ENCODE measurements around the gene HK3. TPM values are rescaled to one million over a fixed set of nuclear protein-coding genes. Genes with fewer than 3 reads are reported as not detected.

HK3 gene, protein sequence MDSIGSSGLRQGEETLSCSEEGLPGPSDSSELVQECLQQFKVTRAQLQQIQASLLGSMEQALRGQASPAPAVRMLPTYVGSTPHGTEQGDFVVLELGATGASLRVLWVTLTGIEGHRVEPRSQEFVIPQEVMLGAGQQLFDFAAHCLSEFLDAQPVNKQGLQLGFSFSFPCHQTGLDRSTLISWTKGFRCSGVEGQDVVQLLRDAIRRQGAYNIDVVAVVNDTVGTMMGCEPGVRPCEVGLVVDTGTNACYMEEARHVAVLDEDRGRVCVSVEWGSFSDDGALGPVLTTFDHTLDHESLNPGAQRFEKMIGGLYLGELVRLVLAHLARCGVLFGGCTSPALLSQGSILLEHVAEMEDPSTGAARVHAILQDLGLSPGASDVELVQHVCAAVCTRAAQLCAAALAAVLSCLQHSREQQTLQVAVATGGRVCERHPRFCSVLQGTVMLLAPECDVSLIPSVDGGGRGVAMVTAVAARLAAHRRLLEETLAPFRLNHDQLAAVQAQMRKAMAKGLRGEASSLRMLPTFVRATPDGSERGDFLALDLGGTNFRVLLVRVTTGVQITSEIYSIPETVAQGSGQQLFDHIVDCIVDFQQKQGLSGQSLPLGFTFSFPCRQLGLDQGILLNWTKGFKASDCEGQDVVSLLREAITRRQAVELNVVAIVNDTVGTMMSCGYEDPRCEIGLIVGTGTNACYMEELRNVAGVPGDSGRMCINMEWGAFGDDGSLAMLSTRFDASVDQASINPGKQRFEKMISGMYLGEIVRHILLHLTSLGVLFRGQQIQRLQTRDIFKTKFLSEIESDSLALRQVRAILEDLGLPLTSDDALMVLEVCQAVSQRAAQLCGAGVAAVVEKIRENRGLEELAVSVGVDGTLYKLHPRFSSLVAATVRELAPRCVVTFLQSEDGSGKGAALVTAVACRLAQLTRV
- total RNA-seq (2014; rRNA removed; shearing (Covaris generic)) = not detected in 2 replicates
- not detected in 2 replicates for polyA plus RNA-seq (2015; cell fraction: cytosol; rRNA removed)
- not detected in 2 replicates for polyA plus RNA-seq (2015; cell fraction: nucleus; rRNA removed)

DNA sequence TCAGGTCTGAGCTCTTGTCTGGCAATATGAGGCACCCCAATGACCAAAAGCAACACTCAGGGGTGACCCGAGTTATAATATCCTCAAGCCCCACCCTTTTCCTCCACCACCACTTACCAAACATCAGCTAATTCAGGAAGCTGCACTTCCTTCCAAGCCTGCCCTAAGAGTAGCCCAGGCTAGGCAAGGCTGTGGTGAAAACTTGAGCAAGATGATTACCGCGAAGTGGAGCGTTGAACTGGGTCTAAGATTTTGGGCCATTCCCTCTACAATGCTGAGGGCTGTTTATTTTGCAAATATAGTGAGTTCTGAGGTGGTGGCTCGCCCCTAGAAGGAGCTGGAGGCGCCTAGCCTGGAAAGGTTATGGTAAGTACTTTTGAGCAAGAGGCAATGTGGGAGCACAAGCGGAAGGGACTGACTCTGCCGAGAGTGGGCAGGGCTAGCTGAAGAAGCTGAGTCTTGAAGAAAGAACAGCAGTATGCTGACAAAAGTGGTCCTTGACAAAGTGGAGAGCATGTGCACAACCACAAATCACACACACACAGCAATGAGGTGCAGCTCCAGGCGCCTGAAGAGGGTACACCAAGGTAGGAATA lies at the start of gene HK3:
HK3 (minus strand) TSS at position 51 of the 596 bp plus-strand sequence. CDS start 3,187 bp downstream, outside the sequence.
- in situ Hi-C loops (cut with HindIII; ENCODE audit: low pct_unique_long_range_greater_than_20kb, low sequenced_read_pairs) = no loop called here
- DNase-seq (ENCODE audit: low read depth, low spot score) = no peak

DNA sequence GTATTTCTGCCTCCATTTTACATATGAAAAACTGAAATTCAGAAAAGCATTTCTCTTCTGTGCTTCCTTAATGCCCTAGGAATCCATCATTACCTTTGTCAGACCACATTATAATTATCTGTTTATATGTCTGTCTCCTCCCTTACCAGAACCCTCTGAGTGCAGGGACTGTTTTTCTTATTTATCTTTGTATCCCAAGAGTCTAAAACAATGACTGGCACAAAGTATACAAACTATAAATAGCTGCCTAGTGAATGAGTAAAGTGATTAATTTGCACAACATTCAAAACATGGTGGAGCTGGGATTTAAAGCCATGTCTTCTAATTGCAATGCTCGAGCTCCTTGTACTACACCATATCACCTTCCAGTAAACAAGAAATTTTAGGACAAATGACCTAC lies 49.3 kb upstream of the HK3 start:
- in situ Hi-C loops (cut with HindIII; ENCODE audit: low pct_unique_long_range_greater_than_20kb, low sequenced_read_pairs) = no loop called here
- no peak for DNase-seq (ENCODE audit: low read depth, low spot score)

DNA sequence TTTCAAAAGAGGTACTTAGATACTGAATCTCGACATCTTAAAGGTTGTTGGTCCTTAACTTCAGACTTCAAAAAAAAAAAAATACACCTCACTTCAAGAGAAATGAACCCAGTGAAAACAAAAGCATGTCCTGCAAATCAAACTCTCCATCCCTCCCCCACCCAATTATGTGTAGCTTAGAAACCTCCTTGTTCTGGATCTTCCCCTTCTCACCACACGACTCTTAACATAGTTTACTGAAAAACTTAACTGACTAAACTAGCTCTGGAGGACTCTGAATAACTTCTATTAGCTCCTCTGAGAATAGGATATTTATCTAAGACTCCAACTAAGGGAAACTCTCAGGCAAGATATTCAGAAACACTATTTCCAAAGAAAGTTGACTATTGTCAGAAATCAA lies 48.7 kb upstream of the HK3 start:
- in situ Hi-C loops (cut with HindIII; ENCODE audit: low pct_unique_long_range_greater_than_20kb, low sequenced_read_pairs) = no loop called here
- no peak for DNase-seq (ENCODE audit: low read depth, low spot score)

DNA sequence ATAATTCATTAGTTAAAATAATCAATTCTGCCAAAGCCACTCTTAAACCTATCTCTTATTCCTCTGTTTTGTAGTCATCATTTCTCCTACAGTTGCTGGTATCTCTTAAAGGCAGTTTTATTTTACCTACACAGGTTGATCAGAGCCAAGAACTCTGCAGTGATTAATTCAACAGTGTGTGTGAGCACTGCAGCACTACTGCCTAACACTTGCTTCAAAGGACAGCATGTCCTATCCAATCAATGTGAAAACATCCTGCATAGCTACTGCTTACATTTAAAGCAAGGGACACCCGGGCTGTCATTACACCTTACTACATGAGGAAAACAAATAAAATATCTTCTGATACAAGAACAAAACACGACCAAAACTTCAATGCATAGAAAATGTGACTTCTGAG lies 45.1 kb upstream of the HK3 start:
- in situ Hi-C loops (cut with HindIII; ENCODE audit: low pct_unique_long_range_greater_than_20kb, low sequenced_read_pairs) = no loop called here
- DNase-seq (ENCODE audit: low read depth, low spot score) = no peak

DNA sequence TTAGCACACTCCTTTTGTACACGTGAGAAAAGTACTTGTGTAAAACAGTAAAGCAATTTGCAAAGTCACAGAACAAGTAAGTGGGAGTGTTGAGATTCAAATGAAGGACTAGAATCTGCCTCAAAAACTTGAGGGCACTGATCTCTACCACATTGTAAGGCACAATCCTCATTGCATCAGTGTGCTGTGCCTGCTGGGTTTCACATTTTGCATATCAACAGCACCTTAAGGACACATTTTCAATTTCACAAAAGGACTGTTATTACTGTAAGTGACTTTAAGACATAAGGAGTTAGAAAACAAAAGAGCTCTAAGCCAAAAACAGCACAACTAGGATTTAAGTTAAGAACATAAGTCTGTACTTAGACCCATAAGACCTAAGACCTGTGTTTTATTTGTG lies 44.7 kb upstream of the HK3 start:
- in situ Hi-C loops (cut with HindIII; ENCODE audit: low pct_unique_long_range_greater_than_20kb, low sequenced_read_pairs) = no loop called here
- no peak for DNase-seq (ENCODE audit: low read depth, low spot score)

DNA sequence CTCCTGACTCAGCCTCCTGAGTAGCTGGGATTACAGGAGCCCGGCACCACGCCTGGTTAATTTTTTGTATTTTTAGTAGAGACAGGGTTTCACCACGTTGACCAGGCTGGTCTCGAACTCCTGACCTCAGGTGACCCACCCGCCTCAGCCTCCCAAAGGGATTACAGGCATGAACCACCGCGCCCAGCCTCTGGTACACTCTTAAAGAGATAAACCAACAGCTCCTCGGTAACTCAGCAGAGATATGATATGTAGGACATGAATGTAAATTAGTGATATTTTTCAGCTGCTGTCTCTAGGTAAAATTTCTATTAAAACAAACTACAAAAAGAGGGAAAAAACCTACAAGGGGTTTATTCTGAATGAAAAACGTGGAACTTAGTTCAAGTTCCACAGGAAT lies 42.8 kb upstream of the HK3 start:
- in situ Hi-C loops (cut with HindIII; ENCODE audit: low pct_unique_long_range_greater_than_20kb, low sequenced_read_pairs) = no loop called here
- no peak for DNase-seq (ENCODE audit: low read depth, low spot score)

DNA sequence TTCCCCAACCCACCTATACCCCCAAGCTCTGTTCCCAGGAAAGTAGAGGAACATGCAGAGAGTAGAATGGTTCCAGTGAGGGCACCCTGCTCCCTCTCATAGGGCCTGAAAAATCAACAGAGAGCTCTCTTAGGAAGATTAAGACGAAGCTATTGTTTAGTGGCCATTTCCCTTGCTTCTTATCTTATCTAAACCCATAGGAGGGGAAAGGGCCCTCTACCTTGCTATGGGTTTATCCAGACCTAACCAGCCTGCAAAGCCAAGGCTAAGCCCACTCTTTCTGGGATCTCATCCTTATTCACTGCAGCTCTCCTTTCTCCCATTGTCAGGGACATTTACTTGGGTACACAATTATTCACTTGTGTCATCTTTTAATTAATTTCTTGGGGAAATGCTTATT lies 39.3 kb upstream of the HK3 start:
- in situ Hi-C loops (cut with HindIII; ENCODE audit: low pct_unique_long_range_greater_than_20kb, low sequenced_read_pairs) = no loop called here
- DNase-seq (ENCODE audit: low read depth, low spot score) = no peak

DNA sequence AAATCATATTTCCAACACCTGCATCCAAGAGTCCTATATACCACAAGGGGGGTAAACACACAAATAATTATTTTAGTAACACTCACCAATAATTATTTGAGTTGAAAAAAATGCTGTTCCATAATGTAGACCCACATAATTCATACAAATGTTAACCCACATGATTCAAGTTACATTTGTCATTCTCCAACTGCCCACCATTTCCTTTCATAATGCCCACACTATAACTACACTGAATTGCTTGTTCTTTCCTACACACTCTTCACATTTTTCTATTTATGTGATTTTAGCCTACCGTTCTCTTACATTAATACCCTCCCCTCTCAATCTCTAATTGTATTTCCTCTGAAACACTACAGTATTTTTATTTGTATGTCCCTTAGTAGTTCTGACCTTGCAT lies 35.9 kb upstream of the HK3 start:
- DNase-seq (ENCODE audit: low read depth, low spot score) = no peak

DNA sequence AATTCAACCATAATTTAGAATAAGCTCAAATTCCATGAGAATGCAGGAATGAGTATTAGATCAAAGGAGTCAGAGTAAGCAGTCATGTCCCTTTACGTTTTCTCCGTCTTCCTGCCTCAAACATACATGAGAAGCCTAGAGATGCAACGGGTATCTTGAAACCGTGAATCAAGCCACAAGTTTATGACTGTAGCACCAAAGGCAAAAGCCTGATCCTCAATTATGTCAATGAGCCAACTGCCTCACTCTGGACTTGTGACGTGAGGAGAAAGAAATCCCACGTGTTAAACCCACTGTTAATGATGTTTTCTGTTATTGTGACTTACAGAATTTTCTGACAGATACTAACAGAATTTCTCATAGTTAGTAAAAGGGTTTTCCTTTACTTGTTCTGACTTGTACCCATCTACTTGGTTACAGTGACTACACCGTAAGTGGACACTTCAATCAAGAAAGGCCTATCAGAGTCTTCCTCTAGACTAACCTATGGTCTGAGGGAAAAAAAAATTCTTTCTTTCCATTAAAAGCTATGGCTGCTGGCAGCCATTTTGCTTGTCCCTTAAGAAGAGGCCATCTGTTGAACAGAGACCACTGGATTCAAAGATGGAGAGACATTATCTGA lies 35.3 kb upstream of the HK3 start:
- in situ Hi-C loops (cut with HindIII; ENCODE audit: low pct_unique_long_range_greater_than_20kb, low sequenced_read_pairs) = no loop called here
- DNase-seq (ENCODE audit: low read depth, low spot score) = no peak

More for the DNA sequence above, 35.9 kb upstream of the HK3 start:
- in situ Hi-C loops (cut with HindIII; ENCODE audit: low pct_unique_long_range_greater_than_20kb, low sequenced_read_pairs) = no loop called here

DNA sequence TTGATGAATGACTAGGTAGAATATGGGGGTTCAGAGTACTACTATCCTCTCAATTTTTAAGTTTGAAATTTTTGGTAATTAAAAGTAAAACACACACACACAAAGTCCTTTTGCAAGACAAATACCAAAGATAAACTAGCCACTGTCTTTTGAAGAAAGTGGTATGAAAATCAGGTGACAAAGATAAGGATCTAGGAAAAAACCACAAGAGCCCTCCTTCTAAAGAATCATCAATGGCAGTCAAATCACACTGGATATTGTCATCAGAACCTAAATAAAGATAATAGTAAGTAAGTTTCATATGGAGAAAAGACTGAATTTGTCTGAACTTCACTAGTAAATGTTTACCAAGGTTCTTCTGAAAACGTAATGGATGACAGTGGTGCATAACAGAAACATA lies 30.5 kb upstream of the HK3 start:
- in situ Hi-C loops (cut with HindIII; ENCODE audit: low pct_unique_long_range_greater_than_20kb, low sequenced_read_pairs) = no loop called here
- no peak for DNase-seq (ENCODE audit: low read depth, low spot score)

DNA sequence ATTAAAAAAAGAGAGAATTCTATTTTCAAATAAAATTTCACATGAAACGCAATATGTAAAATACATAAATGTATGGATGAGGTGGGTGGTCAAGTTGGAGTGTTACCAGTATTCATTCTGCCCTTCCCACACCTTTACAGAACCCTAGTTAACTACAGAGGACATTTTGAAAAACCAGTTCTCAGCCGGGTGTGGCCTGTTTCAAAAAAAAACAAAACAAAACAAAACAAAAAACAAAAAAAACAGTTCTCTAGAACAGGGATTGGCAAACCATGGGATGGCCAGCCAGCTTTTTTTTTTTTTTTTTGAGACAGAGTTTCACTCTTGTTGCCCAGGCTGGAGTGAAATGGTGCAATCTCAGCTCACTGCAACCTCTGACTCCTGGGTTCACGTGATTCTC lies 28.4 kb upstream of the HK3 start:
- no peak for DNase-seq (ENCODE audit: low read depth, low spot score)
- in situ Hi-C loops (cut with HindIII; ENCODE audit: low pct_unique_long_range_greater_than_20kb, low sequenced_read_pairs) = no loop called here

DNA sequence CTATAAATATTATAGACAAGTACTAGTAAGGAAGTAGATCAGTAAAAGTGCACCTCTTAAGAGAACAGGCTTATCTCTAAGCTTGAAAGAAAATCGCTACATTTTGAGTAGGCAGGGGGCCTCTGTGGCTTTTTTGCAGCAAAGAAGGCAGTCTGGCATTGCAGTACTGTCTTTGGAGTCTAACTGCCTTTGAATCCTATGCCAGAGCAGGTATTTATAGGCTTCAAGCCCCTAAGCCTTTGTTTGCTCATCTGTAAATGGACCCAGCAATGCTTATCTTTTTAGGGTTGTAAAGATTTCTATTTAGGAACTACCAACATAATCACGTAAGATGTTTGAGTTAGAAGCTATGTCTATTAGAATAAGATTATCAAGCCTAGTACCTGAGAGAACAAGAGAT lies 23.7 kb upstream of the HK3 start:
- no peak for DNase-seq (ENCODE audit: low read depth, low spot score)
- in situ Hi-C loops (cut with HindIII; ENCODE audit: low pct_unique_long_range_greater_than_20kb, low sequenced_read_pairs) = no loop called here

DNA sequence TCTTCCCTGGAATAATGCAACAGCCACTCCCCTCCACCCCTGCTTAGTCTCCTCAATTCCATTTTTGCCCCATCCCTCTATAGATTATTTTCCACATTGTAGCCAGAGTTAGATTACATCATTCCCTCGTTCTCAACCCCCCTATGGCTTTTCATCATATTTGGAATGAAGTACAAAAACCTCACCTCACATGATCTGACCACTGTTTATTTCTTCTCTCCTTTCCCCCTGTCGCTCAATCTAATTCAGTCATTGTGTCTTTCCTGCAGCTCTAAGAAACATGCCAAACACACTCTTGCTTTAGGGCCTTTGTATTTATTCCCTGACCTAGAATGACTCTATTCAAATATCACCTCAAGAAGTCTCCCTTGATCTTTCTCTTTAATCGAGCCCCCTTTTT lies 22.6 kb upstream of the HK3 start:
- DNase-seq (ENCODE audit: low read depth, low spot score) = peak; percentile 16
- in situ Hi-C loops (cut with HindIII; ENCODE audit: low pct_unique_long_range_greater_than_20kb, low sequenced_read_pairs) = no loop called here

DNA sequence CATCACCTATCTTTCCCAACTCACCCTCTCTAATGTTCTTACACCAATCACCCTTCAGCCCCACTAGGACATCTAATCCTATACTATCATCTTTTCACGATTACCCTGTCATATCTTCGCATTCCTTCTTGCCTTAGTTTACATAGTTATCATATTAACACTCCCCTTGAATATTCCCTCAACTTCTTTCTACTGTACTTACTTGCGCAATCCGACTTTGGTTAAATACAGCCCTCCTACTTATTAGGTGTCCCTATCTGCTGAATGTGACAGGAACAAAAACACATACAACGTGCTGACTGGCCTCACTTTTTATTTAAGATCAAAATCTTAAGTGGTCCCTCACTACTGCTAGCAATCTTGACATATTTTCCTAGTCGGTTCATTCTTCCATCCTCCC lies 19.5 kb upstream of the HK3 start:
- DNase-seq (ENCODE audit: low read depth, low spot score) = no peak
- in situ Hi-C loops (cut with HindIII; ENCODE audit: low pct_unique_long_range_greater_than_20kb, low sequenced_read_pairs) = no loop called here

DNA sequence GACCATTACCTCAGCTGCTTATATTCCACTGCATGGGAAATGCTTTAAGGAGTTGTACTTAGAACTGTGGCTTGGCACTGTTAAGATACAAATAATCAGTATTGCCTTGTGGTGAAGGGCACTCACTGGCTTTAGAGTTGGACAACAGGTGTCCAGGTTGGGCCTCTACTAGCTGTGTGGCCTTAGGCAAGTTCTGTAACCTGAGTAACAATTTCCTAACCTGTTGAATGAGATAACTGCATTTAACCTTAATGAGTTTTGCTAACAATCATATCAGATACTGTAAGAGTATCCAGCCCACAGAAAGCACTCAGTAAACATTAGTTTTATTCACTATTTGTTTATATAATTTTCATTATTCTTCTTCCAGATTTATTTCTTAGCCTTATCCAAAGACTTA lies 17.2 kb upstream of the HK3 start:
- in situ Hi-C loops (cut with HindIII; ENCODE audit: low pct_unique_long_range_greater_than_20kb, low sequenced_read_pairs) = no loop called here
- no peak for DNase-seq (ENCODE audit: low read depth, low spot score)

DNA sequence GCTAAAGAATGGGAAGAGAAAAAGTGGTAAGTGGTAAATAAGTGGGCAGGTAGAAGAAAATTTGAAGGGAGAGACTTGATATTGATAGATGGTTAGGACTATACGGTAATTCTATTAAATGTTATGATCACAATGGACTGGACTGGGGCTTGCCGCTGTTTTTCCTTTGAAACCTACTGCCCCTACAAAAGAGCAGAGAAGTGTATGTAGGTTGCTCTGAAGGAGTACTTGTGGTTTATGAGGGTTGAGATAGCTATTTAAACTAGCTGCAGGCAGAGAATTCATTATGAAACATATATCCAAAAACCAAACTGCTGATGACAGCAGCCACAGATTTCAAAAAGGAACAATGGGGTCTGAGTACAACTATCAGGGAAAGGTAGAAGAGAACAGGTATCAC lies 16.8 kb upstream of the HK3 start:
- in situ Hi-C loops (cut with HindIII; ENCODE audit: low pct_unique_long_range_greater_than_20kb, low sequenced_read_pairs) = no loop called here
- no peak for DNase-seq (ENCODE audit: low read depth, low spot score)

DNA sequence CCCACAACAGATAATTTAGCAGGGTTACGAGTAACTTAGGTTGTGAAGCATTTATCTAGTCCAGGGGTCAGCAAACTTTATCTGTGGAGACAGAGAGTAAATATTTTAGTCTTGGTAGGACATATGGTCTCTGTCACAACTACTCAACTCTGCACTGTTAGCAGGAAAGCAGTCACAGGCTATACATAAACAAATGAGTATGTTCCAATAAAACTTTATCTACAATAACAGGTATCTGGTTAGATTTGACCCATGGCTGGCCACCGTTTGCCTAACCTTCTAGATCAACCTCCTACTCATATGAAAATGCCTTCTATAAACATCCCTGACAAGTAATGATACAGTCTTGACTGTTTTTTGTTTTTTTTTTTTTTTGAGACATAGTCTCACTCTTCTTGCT lies 13.0 kb upstream of the HK3 start:
- DNase-seq (ENCODE audit: low read depth, low spot score) = no peak
- in situ Hi-C loops (cut with HindIII; ENCODE audit: low pct_unique_long_range_greater_than_20kb, low sequenced_read_pairs) = no loop called here
